Hematopoietic multipotent progenitor cell treated with erythropoietin and hydrocortisone succinate and interleukin-3 and kit ligand, for 6 days (in vitro differentiated cells): ENCODE measurements around the gene SMAP1.
"Not testable (repeated sequence)": the region's sequence is repeated elsewhere in the genome, so short reads cannot be mapped to it uniquely, and the experiment has no call there.

Experiments
- DNase-seq: peaks from one replicate; pipeline ENCODE4 v3.0.0-alpha.2; 2015

SMAP1 gene

GRCh38 chr6:70742462-70742861 is 74.8 kb downstream of the SMAP1 start:
- DNase-seq: not testable (repeated sequence)

DNA sequence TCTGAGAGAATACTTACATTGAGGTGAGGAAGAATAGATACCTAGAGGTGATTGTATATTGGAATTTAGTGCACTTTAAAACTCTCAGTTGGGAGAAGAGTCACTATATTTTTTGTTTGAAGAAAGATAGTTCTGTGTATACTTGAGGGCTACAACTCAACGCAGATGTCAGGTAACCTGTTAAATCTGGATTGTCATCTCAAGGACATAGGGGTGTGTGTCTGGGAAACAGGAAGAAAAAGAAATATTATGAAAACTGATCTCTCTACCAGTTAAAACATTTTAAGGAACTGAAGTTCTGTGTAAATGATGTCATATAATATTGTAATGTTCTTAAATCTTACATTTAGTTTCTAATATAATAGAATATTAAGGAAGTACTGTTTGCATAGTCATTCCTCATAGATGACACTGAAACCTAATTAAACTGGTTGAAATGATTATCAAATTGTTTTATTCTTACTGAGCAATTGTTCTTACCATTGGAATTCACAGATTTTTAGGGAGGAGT is 86.2 kb downstream of the SMAP1 start:
- DNase-seq: no peak

DNA sequence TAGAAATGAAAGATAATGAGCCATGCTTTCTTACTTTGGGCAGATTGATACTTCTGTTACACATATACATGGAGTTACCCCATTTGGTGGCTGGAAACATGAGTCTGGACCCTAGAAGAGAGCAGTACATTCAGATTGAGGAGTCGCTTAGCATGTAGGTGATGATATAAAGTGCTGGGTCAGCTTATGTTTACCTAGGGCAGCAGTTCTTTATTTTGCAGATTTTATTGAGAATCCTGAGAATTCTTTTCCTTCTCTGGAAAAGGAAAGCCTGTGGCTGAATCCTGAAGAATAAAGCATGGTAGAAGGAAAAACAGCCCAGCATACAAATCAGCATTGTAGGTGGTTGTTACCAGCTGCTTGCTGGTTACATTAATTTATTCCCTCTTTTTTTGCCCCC is 91.2 kb downstream of the SMAP1 start:
- no peak for DNase-seq

DNA sequence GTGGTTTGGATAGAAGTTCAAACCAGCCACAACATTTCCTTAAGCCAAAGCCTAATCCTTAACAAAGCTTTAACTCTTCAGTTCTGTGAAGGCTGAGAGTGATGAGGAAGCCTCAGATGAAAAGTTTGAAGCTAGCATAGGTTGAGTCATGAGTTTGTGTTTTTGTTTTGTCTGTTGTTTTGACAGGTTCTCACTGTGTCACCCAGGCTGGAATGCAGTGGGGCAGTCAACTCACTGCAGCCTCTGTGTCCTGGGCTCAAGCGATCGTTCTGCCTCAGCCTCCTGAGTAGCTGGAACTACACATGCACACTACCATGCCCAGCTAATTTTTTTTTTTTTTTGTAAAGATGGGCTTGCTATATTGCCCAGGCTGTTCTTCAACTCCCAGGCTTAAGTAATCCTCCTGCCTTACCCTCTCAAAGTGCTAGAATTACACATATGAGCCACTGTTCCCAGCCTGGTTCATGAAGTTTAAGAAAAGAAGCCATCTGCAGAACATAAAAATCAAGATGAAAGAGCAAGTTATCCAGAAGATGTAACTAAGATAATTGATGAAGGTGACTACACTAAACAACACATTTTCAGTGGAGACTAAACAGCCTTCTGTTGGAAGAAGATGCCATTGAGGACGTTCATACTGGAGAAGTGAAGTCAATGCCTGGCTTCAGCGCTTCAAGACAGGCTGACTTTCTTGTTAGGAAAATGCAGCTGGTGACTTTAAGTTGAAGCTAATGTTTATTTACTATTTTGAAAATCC is 96.2 kb downstream of the SMAP1 start:
- DNase-seq: no peak

- no peak for DNase-seq
Observed at GRCh38 chr6:70764706-70765105, 97.0 kb downstream of the SMAP1 start.

DNA sequence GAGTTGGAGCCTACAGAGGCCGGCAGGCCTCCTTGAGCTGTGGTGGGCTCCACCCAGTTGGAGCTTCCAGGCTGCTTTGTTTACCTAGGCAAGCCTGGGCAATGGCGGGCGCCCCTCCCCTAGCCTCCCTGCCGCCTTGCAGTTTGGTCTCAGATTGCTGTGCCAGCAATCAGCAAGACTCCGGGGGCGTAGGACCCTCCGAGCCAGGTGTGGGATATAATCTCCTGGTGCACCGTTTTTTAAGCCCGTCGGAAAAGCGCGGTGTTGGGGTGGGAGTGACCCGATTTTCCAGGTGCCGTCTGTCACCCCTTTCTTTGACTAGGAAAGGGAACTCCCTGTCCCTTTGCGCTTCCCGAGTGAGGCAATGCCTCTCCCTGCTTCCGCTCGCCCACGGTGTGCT is 103.7 kb downstream of the SMAP1 start:
- not testable (repeated sequence) for DNase-seq

GRCh38 chr6:70779934-70780333 is 112.3 kb downstream of the SMAP1 start:
- DNase-seq: no peak

- no peak for DNase-seq
Observed at GRCh38 chr6:70790483-70791224, 123.0 kb downstream of the SMAP1 start.

DNA sequence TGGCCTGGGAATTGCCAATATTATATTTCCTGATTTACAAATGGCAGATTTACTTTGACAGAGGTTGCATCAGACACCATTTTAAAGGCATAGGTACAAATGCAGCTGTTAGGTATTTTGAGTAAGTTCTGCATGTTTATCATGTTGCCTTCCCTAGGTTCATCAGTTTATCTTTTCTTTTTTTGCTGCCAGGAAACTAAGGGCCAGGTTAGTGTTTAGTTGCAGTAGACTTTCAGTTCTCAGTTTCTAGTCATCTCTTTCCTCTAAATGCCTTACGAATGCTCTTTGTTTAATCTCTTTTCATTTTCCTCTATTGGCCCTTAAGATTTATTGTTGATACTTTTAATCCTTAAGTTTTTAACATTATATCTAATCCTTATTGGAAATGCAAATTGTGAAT is 129.9 kb downstream of the SMAP1 start:
- no peak for DNase-seq

- no peak for DNase-seq
Observed at GRCh38 chr6:70806086-70806485, 138.4 kb downstream of the SMAP1 start.

GRCh38 chr6:70811788-70812187 is 144.1 kb downstream of the SMAP1 start:
- no peak for DNase-seq

DNA sequence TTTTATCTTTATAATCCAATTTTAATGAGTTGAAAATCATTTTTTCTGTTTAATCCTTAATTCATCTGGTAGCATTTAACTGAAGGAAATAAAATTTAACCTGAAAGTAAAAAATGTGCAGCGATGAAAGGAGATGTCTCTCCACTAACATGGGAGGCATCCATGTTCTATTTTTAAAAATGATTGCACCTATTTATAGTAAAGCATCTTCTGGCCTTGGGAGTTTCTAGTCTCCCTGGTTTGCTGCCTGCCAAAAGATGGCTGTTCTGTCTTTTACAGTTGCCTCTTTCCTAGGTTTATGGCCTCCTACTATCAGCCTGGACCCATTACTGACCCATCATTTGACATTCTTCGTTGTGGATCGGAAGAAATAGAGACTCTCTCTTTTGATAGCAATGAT is 146.2 kb downstream of the SMAP1 start:
- DNase-seq: no peak

GRCh38 chr6:70819646-70820045 is 152.0 kb downstream of the SMAP1 start:
- DNase-seq: no peak

- no peak for DNase-seq
Observed at GRCh38 chr6:70820778-70821177, 153.1 kb downstream of the SMAP1 start.

- DNase-seq: no peak
Observed at GRCh38 chr6:70821751-70822150, 154.1 kb downstream of the SMAP1 start.

DNA sequence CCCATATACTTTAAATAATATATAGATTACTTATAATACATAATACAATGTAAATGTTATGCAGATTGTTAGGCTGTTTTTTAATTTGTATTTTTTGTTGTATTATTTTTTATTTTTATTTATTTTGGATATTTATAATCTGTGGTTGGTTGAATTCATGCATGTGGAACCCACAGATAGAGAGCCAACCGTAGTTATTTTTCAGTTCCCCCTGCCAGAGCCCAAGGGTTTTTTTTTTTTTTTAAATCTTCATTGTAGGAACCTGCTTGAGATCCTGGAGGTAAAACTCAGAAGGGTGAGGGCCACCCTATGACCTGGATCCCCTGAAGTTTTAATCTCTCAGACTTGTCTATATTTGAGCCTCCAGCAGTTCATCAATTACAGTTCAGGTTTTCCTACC is 156.0 kb downstream of the SMAP1 start:
- no peak for DNase-seq

DNA sequence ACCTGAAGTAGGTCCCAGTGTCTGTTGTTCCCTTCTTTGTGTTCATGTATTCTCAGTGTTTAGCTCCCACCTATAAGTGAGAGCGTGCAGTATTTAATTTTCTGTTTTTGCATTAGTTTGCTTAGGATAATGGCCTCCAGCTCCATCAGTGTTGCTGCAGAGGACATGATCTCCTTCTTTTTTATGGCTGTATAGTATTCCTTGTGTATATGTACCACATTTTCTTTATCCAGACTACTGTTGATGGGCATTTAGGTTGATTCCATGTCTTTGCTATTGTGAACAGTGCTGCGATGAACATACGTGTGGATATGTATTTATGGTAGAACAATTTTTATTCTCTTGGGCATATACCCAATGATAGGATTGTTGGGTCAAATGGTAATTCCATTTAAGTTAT is 163.7 kb downstream of the SMAP1 start:
- DNase-seq: no peak

- no peak for DNase-seq
Observed at GRCh38 chr6:70834520-70834919, 166.8 kb downstream of the SMAP1 start.

DNA sequence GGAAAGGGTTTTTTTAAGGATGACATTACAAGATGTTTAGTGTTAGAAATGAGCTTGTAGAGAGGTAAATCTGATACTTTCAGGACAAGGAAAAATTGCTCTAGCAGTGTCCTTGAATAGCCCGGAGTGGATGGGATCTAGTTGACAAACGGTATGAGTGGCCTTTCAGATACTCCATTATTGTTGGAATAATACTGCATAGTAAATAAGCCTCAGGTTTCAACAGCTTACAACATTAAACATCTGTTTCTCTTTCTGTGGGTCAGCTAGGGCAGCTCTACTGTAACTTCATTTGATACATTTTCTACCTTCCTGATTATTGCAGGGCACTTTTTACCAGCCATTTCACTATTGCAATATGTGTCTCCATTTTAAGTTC is 171.2 kb downstream of the SMAP1 start:
- no peak for DNase-seq

GRCh38 chr6:70839286-70840266 is 171.9 kb downstream of the SMAP1 start:
- peak; percentile 18 for DNase-seq

DNA sequence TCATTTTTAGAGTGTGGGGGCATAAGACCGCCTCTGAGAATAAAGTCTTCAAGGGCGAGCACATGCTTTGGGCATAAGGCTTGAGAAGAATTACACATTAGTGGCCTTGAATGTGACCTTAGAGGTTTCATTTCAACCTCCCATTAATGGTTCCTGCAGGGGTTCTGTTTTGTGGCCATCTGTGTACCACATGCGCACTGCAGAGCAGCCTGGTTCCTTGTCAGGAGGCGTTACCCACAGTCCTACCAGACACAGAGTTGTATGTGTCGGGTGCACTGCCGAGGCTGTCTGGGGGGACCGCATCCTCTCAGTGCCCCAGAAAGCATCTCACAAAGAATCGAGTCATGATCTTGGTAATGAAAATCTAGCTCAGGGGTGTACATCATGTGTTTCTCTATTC is 173.4 kb downstream of the SMAP1 start:
- no peak for DNase-seq

GRCh38 chr6:70842541-70842940 is 174.9 kb downstream of the SMAP1 start:
- DNase-seq: no peak

DNA sequence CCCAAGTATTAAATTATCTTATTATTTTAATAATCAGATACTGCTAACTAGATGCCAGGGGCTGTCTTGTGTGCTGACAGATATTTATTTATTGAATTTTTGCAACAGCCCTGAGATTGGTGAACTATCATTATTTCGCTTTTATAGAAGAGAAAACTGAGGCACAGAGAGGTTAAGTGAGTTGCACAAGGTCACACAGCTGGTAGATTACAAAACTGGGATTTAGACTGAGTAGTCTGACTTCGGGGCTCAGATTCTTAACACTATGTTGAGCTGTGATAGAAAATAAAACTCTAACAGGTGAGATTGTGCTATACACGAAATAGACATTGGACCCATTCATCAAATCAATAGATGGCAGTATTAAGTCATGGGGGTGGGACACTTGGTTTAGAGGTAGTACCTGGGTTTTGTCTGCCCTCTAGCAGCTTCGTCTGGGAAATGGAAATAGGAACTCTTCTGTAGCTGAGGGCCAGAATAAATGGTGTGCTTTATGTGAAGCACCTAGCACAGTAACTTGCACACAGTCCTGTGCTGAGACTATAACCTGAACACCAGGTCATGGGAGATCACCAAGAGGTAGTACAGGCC is 175.7 kb downstream of the SMAP1 start:
- no peak for DNase-seq
